Caco-2 (cell line): ENCODE measurements around the gene CHST12. TPM values are rescaled to one million over a fixed set of nuclear protein-coding genes. Genes with fewer than 3 reads are reported as not detected.

Experiments used
- BruUV-seq: library from RNA; stranded (reverse); fragments of 400-500 nt; replicated peaks from 2 replicates; lab custom pipeline; 2021; lab: Mats Ljungman, UMichigan
- CTCF ChIA-PET: fragments of 300-600 bp; sonication (Branson Sonifier 250); formaldehyde crosslinking; loops from one replicate; lab custom pipeline; 2022; ENCODE audit warnings: antibody characterized with exemption; lab: Charles Lee
- POLR2A ChIA-PET: fragments of 300-600 bp; sonication (Branson Sonifier 250); formaldehyde crosslinking; loops from one replicate; lab custom pipeline; 2022; ENCODE audit warnings: antibody characterized with exemption; lab: Charles Lee
- DNase-seq, 2 experiments: peaks; one replicate each; pipeline versions ENCODE4 v3.0.0 to v3.0.0-alpha.2; 2020 to 2022
- H3K27me3 ChIP-seq: replicated peaks from 2 replicates; pipeline ENCODE4 v1.6.0; 2011; ENCODE audit warnings: low read length; ENCODE audit not compliant: control insufficient read depth, insufficient read depth
- H3K36me3 ChIP-seq: 2 replicates; pipeline ENCODE4 v1.5.1; 2011; ENCODE audit warnings: low read length; ENCODE audit not compliant: control insufficient read depth, insufficient read depth
- H3K4me1 ChIP-seq: fragments of 250-450 bp; sonication (Bioruptor Pico); 2 replicates; pipeline ENCODE4 v1.5.1; 2020; ENCODE audit warnings: mild to moderate bottlenecking
- H3K4me3 ChIP-seq: 2 replicates; pipeline ENCODE4 v1.5.1; 2011; ENCODE audit warnings: low read depth, mild to moderate bottlenecking, control low read depth, low read length
- H3K9me3 ChIP-seq: fragments of 250-450 bp; sonication (Bioruptor Pico); 2 replicates; pipeline ENCODE4 v1.5.1; 2020; ENCODE audit warnings: mild to moderate bottlenecking, moderate library complexity
- H3K27ac Mint-ChIP-seq: one replicate; pipeline ENCODE4 v1.8.0; 2022; ENCODE audit warnings: mixed read lengths; ENCODE audit not compliant: unreplicated experiment
- H3K27me3 Mint-ChIP-seq: one replicate; pipeline ENCODE4 v1.8.0; 2022; ENCODE audit warnings: mixed read lengths; ENCODE audit not compliant: insufficient read depth, unreplicated experiment
- H3K36me3 Mint-ChIP-seq: one replicate; pipeline ENCODE4 v1.8.0; 2022; ENCODE audit warnings: mild to moderate bottlenecking, mixed read lengths; ENCODE audit not compliant: insufficient read depth, unreplicated experiment
- H3K4me1 Mint-ChIP-seq: one replicate; pipeline ENCODE4 v1.8.0; 2022; ENCODE audit warnings: low read depth, mixed read lengths; ENCODE audit not compliant: unreplicated experiment
- H3K4me3 Mint-ChIP-seq: one replicate; pipeline ENCODE4 v1.8.0; 2022; ENCODE audit warnings: mild to moderate bottlenecking, moderate library complexity, mixed read lengths; ENCODE audit not compliant: unreplicated experiment
- H3K9me3 Mint-ChIP-seq: one replicate; pipeline ENCODE4 v1.8.0; 2022; ENCODE audit warnings: mixed read lengths; ENCODE audit not compliant: unreplicated experiment
- CTCF ChIP-seq, 2 experiments: fragments of 200-600 bp in 1 of 2; IDR thresholded peaks; 1 replicate in 1 of 2; 2 replicates in 1 of 2; pipeline versions ENCODE4 v1.5.1 to v1.8.0; 2011 to 2022; ENCODE audit warnings: antibody characterized with exemption in 1 of 2, control low read depth in 1 of 2, inconsistent platforms in 1 of 2, low read depth in 1 of 2, low read length in 1 of 2, mild to moderate bottlenecking in 1 of 2, moderate library complexity in 1 of 2; ENCODE audit not compliant: insufficient read depth in 1 of 2, severe bottlenecking in 1 of 2, unreplicated experiment in 1 of 2
- intact Hi-C: fragments of 100-400 bp; cut with micrococcal nuclease; formaldehyde crosslinking; loops from one replicate; pipeline ENCODE4 v1.10.0; 2022; ENCODE audit not compliant: unreplicated experiment
- total RNA-seq: library from RNA; stranded (reverse); gene quantifications from 2 replicates; pipeline ENCODE4 v1.2.3, GENCODE V29; 2022

CHST12 gene
- total RNA-seq, 1 experiment from 2014 or later, result 28.0 TPM

DNA sequence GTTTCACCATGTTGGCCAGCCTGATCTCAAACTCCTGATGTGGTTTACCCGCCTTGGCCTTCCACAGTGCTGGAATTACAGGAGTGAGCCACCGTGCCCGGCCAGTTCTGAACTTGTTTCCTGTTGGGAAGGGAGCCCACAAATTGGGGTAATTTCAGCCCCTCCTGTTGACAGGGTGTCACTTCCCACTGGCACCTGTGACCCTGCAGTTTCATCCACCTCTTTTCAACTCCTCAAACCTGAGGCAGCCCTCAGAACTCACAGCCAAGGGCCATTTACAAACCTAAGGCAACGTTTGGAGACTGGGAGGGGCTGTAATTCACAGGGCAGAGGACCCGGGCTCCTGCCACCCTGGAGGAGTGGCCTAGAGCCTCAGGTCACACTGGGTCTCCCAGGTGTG lies 22.2 kb upstream of the CHST12 start:
- no peak for DNase-seq
- POLR2A ChIA-PET, result no interaction called here
- no peaks in the 10 kb centered on the region for H3K27me3 ChIP-seq
- intact Hi-C loops, result no loop called here
- H3K27me3 Mint-ChIP-seq, result no peaks in the 10 kb centered on the region
- H3K4me3 ChIP-seq, result no peak overlapping the region
- H3K36me3 Mint-ChIP-seq, result peaks cover 93% of the 10 kb centered on the region
- H3K27ac Mint-ChIP-seq, result no peak overlapping the region
- BruUV-seq, result no TSS peak
- H3K36me3 ChIP-seq, result peaks cover 2% of the 10 kb centered on the region; the same call in 1 of the 2 replicates
- H3K4me1 ChIP-seq, result no peaks in the 10 kb centered on the region
- H3K9me3 Mint-ChIP-seq, result no peaks in the 10 kb centered on the region
- TF ChIP-seq CTCF (IDR thresholded peaks at IDR 0.05; ENCODE audit: insufficient read depth in 1 of 2, low read depth in 1 of 2, low read length in 1 of 2, severe bottlenecking in 1 of 2, unreplicated experiment in 1 of 2), result no peak
- CTCF ChIA-PET, result no interaction called here
- no peaks in the 10 kb centered on the region for H3K9me3 ChIP-seq
- H3K4me1 Mint-ChIP-seq, result peaks cover 6% of the 10 kb centered on the region
- no peak overlapping the region for H3K4me3 Mint-ChIP-seq

DNA sequence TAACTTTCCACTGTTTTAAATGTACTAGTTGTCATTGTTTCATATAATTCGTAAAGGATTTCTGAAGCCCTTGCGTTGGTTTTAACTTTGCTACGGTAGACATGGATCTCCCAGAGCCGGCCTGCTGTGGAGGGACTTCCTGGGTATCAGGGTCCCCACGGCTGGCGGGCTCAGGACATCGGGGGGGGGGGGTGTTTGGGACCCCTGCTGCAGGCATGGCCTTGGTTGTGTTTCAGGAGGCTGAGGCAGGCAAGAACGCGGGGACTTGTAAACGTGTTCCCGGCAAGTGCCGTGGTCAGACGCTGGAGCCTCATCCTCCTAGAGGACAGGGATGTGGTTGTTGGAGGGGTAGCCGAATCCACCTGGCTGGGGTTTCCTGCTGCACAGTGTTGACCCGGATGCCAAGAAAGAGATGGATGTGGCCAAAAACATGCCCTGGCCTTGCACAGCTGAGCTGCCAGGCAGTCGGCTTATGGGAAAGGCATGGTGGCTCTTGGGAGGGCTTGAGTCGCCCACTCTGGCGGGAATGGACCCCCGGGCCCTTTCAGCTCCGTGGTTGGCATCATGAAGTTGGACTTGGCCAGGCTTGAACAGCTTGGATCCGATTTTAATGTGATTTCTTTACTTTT lies 21.4 kb upstream of the CHST12 start:
- Histone ChIP-seq H3K9me3 (no peaks in the 10 kb centered on the region), H3K27me3 (no peaks in the 10 kb centered on the region), H3K36me3 (peaks cover 2% of the 10 kb centered on the region; the same call in 1 of the 2 replicates), H3K4me3 (no peak overlapping the region), H3K4me1 (no peaks in the 10 kb centered on the region)
- no TSS peak for BruUV-seq
- ChIA-PET CTCF (no interaction called here), POLR2A (interaction anchor here (0.6 kb wide), 1 partner anchor 146 kb away, joined by 3 read pairs; no protein-coding TSS in a partner anchor)
- Mint-ChIP-seq H3K4me1 (peaks cover 4% of the 10 kb centered on the region), H3K27me3 (no peaks in the 10 kb centered on the region), H3K9me3 (no peaks in the 10 kb centered on the region), H3K36me3 (peaks cover 86% of the 10 kb centered on the region), H3K4me3 (no peak overlapping the region), H3K27ac (no peak overlapping the region)
- TF ChIP-seq CTCF (IDR thresholded peaks at IDR 0.05; ENCODE audit: insufficient read depth in 1 of 2, low read depth in 1 of 2, low read length in 1 of 2, severe bottlenecking in 1 of 2, unreplicated experiment in 1 of 2), result no peak
- no peak for DNase-seq
- intact Hi-C loops, result no loop called here

DNA sequence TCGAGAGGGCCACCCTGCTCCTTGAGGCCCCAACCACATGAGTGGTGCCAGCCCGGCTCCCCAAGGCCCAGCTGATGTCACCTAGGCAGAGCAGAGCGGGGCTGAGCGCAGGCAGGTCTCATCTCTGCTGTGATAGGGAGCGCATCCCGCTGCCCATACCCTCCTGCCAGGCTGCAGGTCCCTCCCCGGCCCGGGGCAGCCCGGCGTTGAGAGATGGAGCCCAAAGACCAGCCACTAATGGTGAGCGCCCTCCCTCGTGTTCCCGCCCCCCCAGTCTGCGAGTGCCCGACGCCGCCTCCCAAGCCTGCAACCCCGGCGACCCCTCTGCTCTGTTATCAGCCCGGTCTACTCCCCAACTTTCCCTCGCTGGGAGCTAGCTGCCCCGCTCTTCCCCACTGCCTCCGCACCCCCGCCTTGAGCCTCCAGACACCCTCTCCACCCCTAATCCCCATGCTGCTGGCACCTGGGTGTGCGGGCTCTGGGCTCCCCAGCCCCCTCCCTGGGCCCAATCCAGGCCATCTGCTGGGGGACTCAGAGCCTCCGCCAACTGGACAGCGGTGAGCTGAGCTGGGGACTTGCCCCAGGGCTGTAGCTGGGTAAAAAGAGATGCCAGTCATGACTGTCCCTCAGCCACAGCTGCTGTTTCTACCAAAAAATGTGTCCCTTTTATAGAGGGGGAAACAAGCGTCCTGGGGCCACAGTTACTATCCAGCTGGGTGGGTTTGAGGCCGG lies 19.7 kb upstream of the CHST12 start:
- no peak overlapping the region for H3K4me3 Mint-ChIP-seq
- H3K4me1 ChIP-seq, result no peaks in the 10 kb centered on the region
- POLR2A ChIA-PET, result interaction anchor here (0.6 to 0.7 kb wide), 2 partner anchors 7 to 85 kb away, joined by 3 read pairs; no protein-coding TSS in a partner anchor
- H3K27ac Mint-ChIP-seq, result peak overlapping the region; percentile 74
- BruUV-seq, result no TSS peak
- DNase-seq, result no peak
- no peak overlapping the region for H3K4me3 ChIP-seq
- H3K36me3 Mint-ChIP-seq, result peaks cover 82% of the 10 kb centered on the region
- no peaks in the 10 kb centered on the region for H3K9me3 ChIP-seq
- TF ChIP-seq CTCF (IDR thresholded peaks at IDR 0.05; ENCODE audit: insufficient read depth in 1 of 2, low read depth in 1 of 2, low read length in 1 of 2, severe bottlenecking in 1 of 2, unreplicated experiment in 1 of 2), result no peak
- H3K4me1 Mint-ChIP-seq, result no peaks in the 10 kb centered on the region
- CTCF ChIA-PET, result interaction anchor here (1.2 to 1.4 kb wide), 2 partner anchors 68 to 85 kb away, joined by 5 to 10 read pairs; no protein-coding TSS in a partner anchor
- H3K36me3 ChIP-seq, result peaks cover 1% of the 10 kb centered on the region
- intact Hi-C loops, result no loop called here
- H3K27me3 ChIP-seq, result no peaks in the 10 kb centered on the region
- H3K27me3 Mint-ChIP-seq, result no peaks in the 10 kb centered on the region
- no peaks in the 10 kb centered on the region for H3K9me3 Mint-ChIP-seq
